Caco-2 (cell line): ENCODE measurements around the gene SLC36A3. TPM values are rescaled to one million over a fixed set of nuclear protein-coding genes. Genes with fewer than 3 reads are reported as not detected.
"Not testable (repeated sequence)": the region's sequence is repeated elsewhere in the genome, so short reads cannot be mapped to it uniquely, and the experiment has no call there.

ENCODE experiments used
- BruUV-seq: library from RNA; stranded (reverse); fragments of 400-500 nt; replicated peaks from 2 replicates; lab custom pipeline; 2021; lab: Mats Ljungman, UMichigan
- CTCF ChIA-PET: fragments of 300-600 bp; sonication (Branson Sonifier 250); formaldehyde crosslinking; loops from one replicate; lab custom pipeline; 2022; ENCODE audit warnings: antibody characterized with exemption; lab: Charles Lee
- POLR2A ChIA-PET: fragments of 300-600 bp; sonication (Branson Sonifier 250); formaldehyde crosslinking; loops from one replicate; lab custom pipeline; 2022; ENCODE audit warnings: antibody characterized with exemption; lab: Charles Lee
- DNase-seq, 2 experiments: peaks; one replicate each; pipeline versions ENCODE4 v3.0.0 to v3.0.0-alpha.2; 2020 to 2022
- H3K27me3 ChIP-seq: replicated peaks from 2 replicates; pipeline ENCODE4 v1.6.0; 2011; ENCODE audit warnings: low read length; ENCODE audit not compliant: control insufficient read depth, insufficient read depth
- H3K36me3 ChIP-seq: 2 replicates; pipeline ENCODE4 v1.5.1; 2011; ENCODE audit warnings: low read length; ENCODE audit not compliant: control insufficient read depth, insufficient read depth
- H3K4me1 ChIP-seq: fragments of 250-450 bp; sonication (Bioruptor Pico); 2 replicates; pipeline ENCODE4 v1.5.1; 2020; ENCODE audit warnings: mild to moderate bottlenecking
- H3K4me3 ChIP-seq: 2 replicates; pipeline ENCODE4 v1.5.1; 2011; ENCODE audit warnings: low read depth, mild to moderate bottlenecking, control low read depth, low read length
- H3K9me3 ChIP-seq: fragments of 250-450 bp; sonication (Bioruptor Pico); 2 replicates; pipeline ENCODE4 v1.5.1; 2020; ENCODE audit warnings: mild to moderate bottlenecking, moderate library complexity
- H3K27ac Mint-ChIP-seq: one replicate; pipeline ENCODE4 v1.8.0; 2022; ENCODE audit warnings: mixed read lengths; ENCODE audit not compliant: unreplicated experiment
- H3K27me3 Mint-ChIP-seq: one replicate; pipeline ENCODE4 v1.8.0; 2022; ENCODE audit warnings: mixed read lengths; ENCODE audit not compliant: insufficient read depth, unreplicated experiment
- H3K36me3 Mint-ChIP-seq: one replicate; pipeline ENCODE4 v1.8.0; 2022; ENCODE audit warnings: mild to moderate bottlenecking, mixed read lengths; ENCODE audit not compliant: insufficient read depth, unreplicated experiment
- H3K4me1 Mint-ChIP-seq: one replicate; pipeline ENCODE4 v1.8.0; 2022; ENCODE audit warnings: low read depth, mixed read lengths; ENCODE audit not compliant: unreplicated experiment
- H3K4me3 Mint-ChIP-seq: one replicate; pipeline ENCODE4 v1.8.0; 2022; ENCODE audit warnings: mild to moderate bottlenecking, moderate library complexity, mixed read lengths; ENCODE audit not compliant: unreplicated experiment
- H3K9me3 Mint-ChIP-seq: one replicate; pipeline ENCODE4 v1.8.0; 2022; ENCODE audit warnings: mixed read lengths; ENCODE audit not compliant: unreplicated experiment
- CTCF ChIP-seq, 2 experiments: fragments of 200-600 bp in 1 of 2; IDR thresholded peaks; 1 replicate in 1 of 2; 2 replicates in 1 of 2; pipeline versions ENCODE4 v1.5.1 to v1.8.0; 2011 to 2022; ENCODE audit warnings: antibody characterized with exemption in 1 of 2, control low read depth in 1 of 2, inconsistent platforms in 1 of 2, low read depth in 1 of 2, low read length in 1 of 2, mild to moderate bottlenecking in 1 of 2, moderate library complexity in 1 of 2; ENCODE audit not compliant: insufficient read depth in 1 of 2, severe bottlenecking in 1 of 2, unreplicated experiment in 1 of 2
- intact Hi-C: fragments of 100-400 bp; cut with micrococcal nuclease; formaldehyde crosslinking; loops from one replicate; pipeline ENCODE4 v1.10.0; 2022; ENCODE audit not compliant: unreplicated experiment
- total RNA-seq: library from RNA; stranded (reverse); gene quantifications from 2 replicates; pipeline ENCODE4 v1.2.3, GENCODE V29; 2022

The SLC36A3 gene
- total RNA-seq, 1 experiment from 2014 or later: not detected

- Mint-ChIP-seq H3K27me3 (peaks cover 2% of the 10 kb centered on the region), H3K4me1 (peaks cover 13% of the 10 kb centered on the region), H3K9me3 (no peaks in the 10 kb centered on the region), H3K36me3 (no peaks in the 10 kb centered on the region), H3K27ac (no peak overlapping the region), H3K4me3 (no peak overlapping the region)
- DNase-seq: no peak
- Histone ChIP-seq H3K27me3 (no peaks in the 10 kb centered on the region), H3K9me3 (no peaks in the 10 kb centered on the region), H3K4me3 (no peak overlapping the region), H3K36me3 (no peaks in the 10 kb centered on the region), H3K4me1 (peaks cover 8% of the 10 kb centered on the region; the same call in 1 of the 2 replicates)
- intact Hi-C loops: loop anchor here (10.0 kb wide), 1 partner anchor 308 kb away; no protein-coding TSS in a partner anchor
- TF ChIP-seq CTCF (IDR thresholded peaks at IDR 0.05; ENCODE audit: insufficient read depth in 1 of 2, low read depth in 1 of 2, low read length in 1 of 2, severe bottlenecking in 1 of 2, unreplicated experiment in 1 of 2): no peak
- CTCF ChIA-PET: no interaction called here
- no TSS peak for BruUV-seq
- POLR2A ChIA-PET: no interaction called here
Observed at GRCh38 chr5:151312756-151313324, 9.3 kb upstream of the SLC36A3 start.

GRCh38 chr5:151310932-151311331 lies 7.4 kb upstream of the SLC36A3 start:
- Histone ChIP-seq H3K27me3 (no peaks in the 10 kb centered on the region), H3K4me3 (no peak overlapping the region), H3K4me1 (peaks cover 8% of the 10 kb centered on the region; the same call in 1 of the 2 replicates), H3K36me3 (no peaks in the 10 kb centered on the region), H3K9me3 (no peaks in the 10 kb centered on the region)
- intact Hi-C loops: loop anchor here (10.0 kb wide), 1 partner anchor 306 kb away; no protein-coding TSS in a partner anchor
- Mint-ChIP-seq H3K27me3 (peaks cover 4% of the 10 kb centered on the region), H3K36me3 (no peaks in the 10 kb centered on the region), H3K9me3 (no peaks in the 10 kb centered on the region), H3K4me1 (peaks cover 10% of the 10 kb centered on the region), H3K4me3 (no peak overlapping the region), H3K27ac (no peak overlapping the region)
- CTCF ChIA-PET: no interaction called here
- no peak for DNase-seq
- POLR2A ChIA-PET: no interaction called here
- no peak for TF ChIP-seq CTCF (IDR thresholded peaks at IDR 0.05; ENCODE audit: insufficient read depth in 1 of 2, low read depth in 1 of 2, low read length in 1 of 2, severe bottlenecking in 1 of 2, unreplicated experiment in 1 of 2)
- no TSS peak for BruUV-seq

GRCh38 chr5:151309821-151310220 lies 6.3 kb upstream of the SLC36A3 start:
- H3K4me1 ChIP-seq, H3K36me3 Mint-ChIP-seq, H3K27me3 ChIP-seq, BruUV-seq, H3K27ac Mint-ChIP-seq, H3K9me3 Mint-ChIP-seq, H3K4me3 ChIP-seq, POLR2A ChIA-PET, H3K36me3 ChIP-seq, H3K4me1 Mint-ChIP-seq, H3K4me3 Mint-ChIP-seq, H3K9me3 ChIP-seq, DNase-seq, CTCF ChIA-PET, H3K27me3 Mint-ChIP-seq: not testable (repeated sequence)
- intact Hi-C loops: loop anchor here (10.0 kb wide), 1 partner anchor 305 kb away; no protein-coding TSS in a partner anchor

- CTCF ChIA-PET, H3K27me3 Mint-ChIP-seq, H3K27me3 ChIP-seq, H3K4me1 ChIP-seq, BruUV-seq, intact Hi-C loops, H3K4me3 ChIP-seq, H3K9me3 Mint-ChIP-seq, H3K36me3 ChIP-seq, H3K9me3 ChIP-seq, H3K27ac Mint-ChIP-seq, H3K36me3 Mint-ChIP-seq, H3K4me1 Mint-ChIP-seq, H3K4me3 Mint-ChIP-seq, DNase-seq, POLR2A ChIA-PET: not testable (repeated sequence)
Observed at GRCh38 chr5:151309266-151309665, 5.7 kb upstream of the SLC36A3 start.
